GM19463 (cell line): ENCODE data around the gene F10.
A peak's percentile ranks its signal among the peaks of the same experiment; 100 is the strongest.

Source experiments
- ATAC-seq: cut with Tn5 transposase; IDR thresholded peaks from one replicate; pipeline ENCODE4 v1.9.1; 2021; ENCODE audit warnings: mild to moderate bottlenecking, moderate library complexity; ENCODE audit not compliant: unreplicated experiment

F10 gene

GRCh38 chr13:113166681-113167080 is 44.1 kb downstream of the F10 start:
- no peak for ATAC-seq

GRCh38 chr13:113167155-113167554 is 44.6 kb downstream of the F10 start:
- ATAC-seq, result no peak

- ATAC-seq, result no peak
Observed at GRCh38 chr13:113167575-113167974, 45.0 kb downstream of the F10 start.

- ATAC-seq, result no peak
Observed at GRCh38 chr13:113168211-113168610, 45.6 kb downstream of the F10 start.

GRCh38 chr13:113169277-113170272 is 47.0 kb downstream of the F10 start:
- no peak for ATAC-seq

- ATAC-seq, result no peak
Observed at GRCh38 chr13:113170511-113170910, 47.9 kb downstream of the F10 start.

GRCh38 chr13:113171250-113172125 is 48.9 kb downstream of the F10 start:
- ATAC-seq, result no peak

- ATAC-seq, result no peak
Observed at GRCh38 chr13:113172419-113172926, 49.9 kb downstream of the F10 start.

GRCh38 chr13:113176280-113176679 is 53.7 kb downstream of the F10 start:
- no peak for ATAC-seq

GRCh38 chr13:113176822-113177221 is 54.2 kb downstream of the F10 start:
- no peak for ATAC-seq

- no peak for ATAC-seq
Observed at GRCh38 chr13:113178070-113178895, 55.7 kb downstream of the F10 start.

- no peak for ATAC-seq
Observed at GRCh38 chr13:113178896-113179167, 56.2 kb downstream of the F10 start.

GRCh38 chr13:113179374-113180230 is 57.0 kb downstream of the F10 start:
- no peak for ATAC-seq

GRCh38 chr13:113182046-113182445 is 59.4 kb downstream of the F10 start:
- ATAC-seq, result no peak

GRCh38 chr13:113183450-113184129 is 61.0 kb downstream of the F10 start:
- no peak for ATAC-seq

- no peak for ATAC-seq
Observed at GRCh38 chr13:113184568-113185440, 62.2 kb downstream of the F10 start.

GRCh38 chr13:113186061-113186900 is 63.7 kb downstream of the F10 start:
- peak; percentile 92 for ATAC-seq
